ENCODE results near the gene FPGS.

Gene FPGS

DNA sequence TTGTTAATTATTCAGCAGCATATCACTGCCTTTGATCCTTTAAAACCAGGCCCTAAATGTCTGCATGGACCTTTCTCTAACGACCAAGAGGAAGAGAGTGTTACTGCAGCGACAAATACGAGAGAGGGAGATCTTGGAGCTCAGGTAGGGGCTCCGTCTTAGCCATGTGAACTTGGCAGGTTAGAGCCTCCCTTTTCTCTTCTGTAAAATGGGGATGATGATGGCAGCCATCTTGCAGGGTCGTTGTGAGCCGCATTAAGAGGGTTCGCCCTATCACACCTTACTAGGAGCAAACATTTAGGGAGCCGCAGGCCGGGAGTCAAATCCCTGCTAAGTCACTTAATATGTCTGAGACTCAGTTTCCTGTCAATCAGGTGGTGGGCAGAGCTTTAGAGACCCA lies 50.1 kb downstream of the FPGS start:
- no peak for TF ChIP-seq CTCF (IDR thresholded peaks at IDR 0.05; ENCODE audit: borderline replicate concordance, insufficient read depth, low read depth, low read length)
- H3K4me3 ChIP-seq (ENCODE audit: low read depth, low read length): no peak overlapping the region

GRCh38 chr9:127853312-127854183 lies 50.9 kb downstream of the FPGS start:
- H3K4me3 ChIP-seq (ENCODE audit: low read depth, low read length): peak overlapping the region; percentile 59
- TF ChIP-seq CTCF (IDR thresholded peaks at IDR 0.05; ENCODE audit: borderline replicate concordance, insufficient read depth, low read depth, low read length): no peak

DNA sequence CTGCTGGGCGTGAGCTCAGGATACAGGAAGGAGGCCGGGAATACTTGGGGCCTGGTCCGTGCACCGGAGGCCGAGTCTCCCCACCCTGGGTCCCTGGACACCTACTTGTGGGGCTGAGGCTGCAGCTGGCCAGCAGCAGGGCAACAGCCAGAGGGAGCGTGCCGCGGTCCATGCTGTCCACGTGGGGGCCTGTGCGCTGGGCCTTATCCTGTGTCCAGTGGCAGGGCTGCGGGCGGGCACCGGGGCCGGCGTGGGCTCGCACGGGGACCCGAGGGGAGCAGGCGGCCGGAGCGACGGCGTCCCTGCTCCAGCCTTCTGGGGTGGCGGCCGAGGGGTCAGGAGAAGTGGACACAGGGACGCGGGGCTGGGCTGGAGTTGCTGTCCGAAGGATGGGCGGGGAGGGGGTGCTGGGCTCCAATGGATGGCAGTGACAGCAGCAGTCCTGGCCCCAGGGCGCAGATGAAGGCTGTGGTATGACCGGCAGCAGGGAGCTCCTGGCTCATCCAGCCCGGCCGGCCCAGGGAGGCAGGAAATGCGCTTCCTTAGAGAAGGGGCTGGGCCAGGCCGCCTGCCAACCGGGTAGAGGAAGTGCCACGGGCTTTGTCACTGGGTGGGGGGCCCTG lies 51.6 kb downstream of the FPGS start, which contains the start of gene ENG:
ENG (minus strand) TSS at position 475 of the 623 bp plus-strand sequence; CDS start at position 172, 303 bp downstream.
- TF ChIP-seq CTCF (IDR thresholded peaks at IDR 0.05; ENCODE audit: borderline replicate concordance, insufficient read depth, low read depth, low read length): no peak
- H3K4me3 ChIP-seq (ENCODE audit: low read depth, low read length): peak within 1 kb of the TSS; percentile 59

GRCh38 chr9:127854960-127855359 lies 52.3 kb downstream of the FPGS start:
- TF ChIP-seq CTCF (IDR thresholded peaks at IDR 0.05; ENCODE audit: borderline replicate concordance, insufficient read depth, low read depth, low read length): no peak
- no peak overlapping the region for H3K4me3 ChIP-seq (ENCODE audit: low read depth, low read length)

GRCh38 chr9:127855522-127855921 lies 52.8 kb downstream of the FPGS start:
- no peak overlapping the region for H3K4me3 ChIP-seq (ENCODE audit: low read depth, low read length)
- TF ChIP-seq CTCF (IDR thresholded peaks at IDR 0.05; ENCODE audit: borderline replicate concordance, insufficient read depth, low read depth, low read length): no peak

GRCh38 chr9:127856094-127856728 lies 53.5 kb downstream of the FPGS start:
- H3K4me3 ChIP-seq (ENCODE audit: low read depth, low read length): no peak overlapping the region
- no peak for TF ChIP-seq CTCF (IDR thresholded peaks at IDR 0.05; ENCODE audit: borderline replicate concordance, insufficient read depth, low read depth, low read length)
